Measurements from ENCODE around the gene FCN2.

Gene FCN2

GRCh38 chr9:134929193-134930158 is 48.9 kb downstream of the FCN2 start:
- Mint-ChIP-seq H3K9me3 (no peaks in the 10 kb centered on the region), H3K4me1 (ENCODE audit: low read depth) (no peaks in the 10 kb centered on the region), H3K27me3 (ENCODE audit: low read depth) (peaks cover 3% of the 10 kb centered on the region), H3K36me3 (ENCODE audit: low read depth) (no peaks in the 10 kb centered on the region), H3K27ac (no peak overlapping the region), H3K4me3 (no peak overlapping the region)

DNA sequence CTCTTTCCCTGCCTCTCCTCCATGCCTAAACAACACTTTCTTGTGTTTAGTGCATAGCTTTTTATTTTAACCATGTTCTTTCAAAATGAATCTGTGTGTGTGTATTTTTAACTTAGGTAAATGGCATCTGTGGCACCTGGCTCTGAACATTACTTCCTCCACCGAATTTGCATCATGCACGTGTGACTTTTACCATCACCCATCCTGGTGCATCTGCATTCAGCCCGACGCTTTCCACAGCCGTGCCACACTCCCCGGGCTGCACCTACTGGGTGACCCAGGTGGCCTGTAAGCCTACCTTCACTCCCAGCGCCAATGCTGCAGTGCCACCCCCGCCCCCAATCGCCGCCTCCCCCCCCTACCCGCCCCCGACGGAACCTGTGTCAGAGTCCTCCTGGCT is 49.8 kb downstream of the FCN2 start:
- H3K9me3 Mint-ChIP-seq: no peaks in the 10 kb centered on the region
- H3K27ac Mint-ChIP-seq: no peak overlapping the region
- peaks cover 3% of the 10 kb centered on the region for H3K27me3 Mint-ChIP-seq (ENCODE audit: low read depth)
- H3K4me1 Mint-ChIP-seq (ENCODE audit: low read depth): no peaks in the 10 kb centered on the region
- no peaks in the 10 kb centered on the region for H3K36me3 Mint-ChIP-seq (ENCODE audit: low read depth)
- H3K4me3 Mint-ChIP-seq: no peak overlapping the region

- no peaks in the 10 kb centered on the region for H3K9me3 Mint-ChIP-seq
- no peak overlapping the region for H3K27ac Mint-ChIP-seq
- H3K4me3 Mint-ChIP-seq: no peak overlapping the region
- peaks cover 3% of the 10 kb centered on the region for H3K27me3 Mint-ChIP-seq (ENCODE audit: low read depth)
- no peaks in the 10 kb centered on the region for H3K4me1 Mint-ChIP-seq (ENCODE audit: low read depth)
- no peaks in the 10 kb centered on the region for H3K36me3 Mint-ChIP-seq (ENCODE audit: low read depth)
Measured at GRCh38 chr9:134932171-134932570, 51.6 kb downstream of the FCN2 start.

GRCh38 chr9:134932606-134933005 is 52.0 kb downstream of the FCN2 start:
- H3K36me3 Mint-ChIP-seq (ENCODE audit: low read depth): no peaks in the 10 kb centered on the region
- no peaks in the 10 kb centered on the region for H3K9me3 Mint-ChIP-seq
- H3K27ac Mint-ChIP-seq: no peak overlapping the region
- peaks cover 3% of the 10 kb centered on the region for H3K27me3 Mint-ChIP-seq (ENCODE audit: low read depth)
- no peak overlapping the region for H3K4me3 Mint-ChIP-seq
- no peaks in the 10 kb centered on the region for H3K4me1 Mint-ChIP-seq (ENCODE audit: low read depth)

- Mint-ChIP-seq H3K27ac (no peak overlapping the region), H3K4me3 (no peak overlapping the region), H3K27me3 (ENCODE audit: low read depth) (peaks cover 3% of the 10 kb centered on the region), H3K4me1 (ENCODE audit: low read depth) (no peaks in the 10 kb centered on the region), H3K9me3 (no peaks in the 10 kb centered on the region), H3K36me3 (ENCODE audit: low read depth) (no peaks in the 10 kb centered on the region)
Measured at GRCh38 chr9:134933076-134933659, 52.6 kb downstream of the FCN2 start.

- Mint-ChIP-seq H3K4me1 (ENCODE audit: low read depth) (no peaks in the 10 kb centered on the region), H3K36me3 (ENCODE audit: low read depth) (no peaks in the 10 kb centered on the region), H3K9me3 (no peaks in the 10 kb centered on the region)
Measured at GRCh38 chr9:134935056-134935640, 54.5 kb downstream of the FCN2 start.

GRCh38 chr9:134935701-134936345 is 55.2 kb downstream of the FCN2 start:
- Mint-ChIP-seq H3K4me1 (ENCODE audit: low read depth) (no peaks in the 10 kb centered on the region), H3K27me3 (ENCODE audit: low read depth) (no peaks in the 10 kb centered on the region), H3K27ac (no peak overlapping the region), H3K9me3 (no peaks in the 10 kb centered on the region), H3K36me3 (ENCODE audit: low read depth) (no peaks in the 10 kb centered on the region), H3K4me3 (no peak overlapping the region)

More at GRCh38 chr9:134935056-134935640, 54.5 kb downstream of the FCN2 start:
- Mint-ChIP-seq H3K27me3 (ENCODE audit: low read depth) (peaks cover 3% of the 10 kb centered on the region), H3K27ac (no peak overlapping the region), H3K4me3 (no peak overlapping the region)

- H3K27me3 Mint-ChIP-seq (ENCODE audit: low read depth): no peaks in the 10 kb centered on the region
- H3K4me1 Mint-ChIP-seq (ENCODE audit: low read depth): no peaks in the 10 kb centered on the region
- H3K9me3 Mint-ChIP-seq: no peaks in the 10 kb centered on the region
- no peak overlapping the region for H3K4me3 Mint-ChIP-seq
- H3K36me3 Mint-ChIP-seq (ENCODE audit: low read depth): no peaks in the 10 kb centered on the region
- H3K27ac Mint-ChIP-seq: no peak overlapping the region
Measured at GRCh38 chr9:134936346-134937163, 55.9 kb downstream of the FCN2 start.
